ENCODE results near the gene CACTIN. TPM values are rescaled to one million over a fixed set of nuclear protein-coding genes. Genes with fewer than 3 reads are reported as not detected.
"Not testable (repeated sequence)": the region's sequence is repeated elsewhere in the genome, so short reads cannot be mapped to it uniquely, and the experiment has no call there.

Gene CACTIN
- total RNA-seq, 1 experiment from 2014 or later, result 44.0 TPM

- H3K4me3 ChIP-seq (ENCODE audit: insufficient read depth, low read depth, low read length), result no peak overlapping the region
- peaks cover 1% of the 10 kb centered on the region; the same call in 1 of the 2 replicates for H3K36me3 ChIP-seq (replicated peaks; ENCODE audit: control insufficient read depth, insufficient read depth, low read length)
- no peak for DNase-seq
- no peaks in the 10 kb centered on the region for H3K27me3 ChIP-seq (ENCODE audit: control insufficient read depth, insufficient read depth, low read length)
These were observed 4.7 kb upstream of the CACTIN start for GRCh38 chr19:3631053-3631861.

GRCh38 chr19:3628766-3629165 lies 2.2 kb upstream of the CACTIN start:
- not testable (repeated sequence) for H3K4me3 ChIP-seq (ENCODE audit: insufficient read depth, low read depth, low read length); H3K27me3 ChIP-seq (ENCODE audit: control insufficient read depth, insufficient read depth, low read length); H3K36me3 ChIP-seq (replicated peaks; ENCODE audit: control insufficient read depth, insufficient read depth, low read length); DNase-seq

- Histone ChIP-seq H3K27me3 (ENCODE audit: control insufficient read depth, insufficient read depth, low read length) (no peaks in the 10 kb centered on the region), H3K36me3 (replicated peaks; ENCODE audit: control insufficient read depth, insufficient read depth, low read length) (peaks cover 3% of the 10 kb centered on the region; the same call in 1 of the 2 replicates), H3K4me3 (ENCODE audit: insufficient read depth, low read depth, low read length) (no peak overlapping the region)
- no peak for DNase-seq
These were observed 747 bp upstream of the CACTIN start for GRCh38 chr19:3627351-3627723.

GRCh38 chr19:3625996-3626472 lies 556 bp downstream of the CACTIN start:
- DNase-seq, result no peak
- no peaks in the 10 kb centered on the region for H3K27me3 ChIP-seq (ENCODE audit: control insufficient read depth, insufficient read depth, low read length)
- H3K36me3 ChIP-seq (replicated peaks; ENCODE audit: control insufficient read depth, insufficient read depth, low read length), result 0 out of 2 replicates have a peak, but pooled peaks cover 3% of the 10 kb centered on the region
- H3K4me3 ChIP-seq (ENCODE audit: insufficient read depth, low read depth, low read length), result peak overlapping the region; percentile 94

GRCh38 chr19:3623716-3624115 lies 2.9 kb downstream of the CACTIN start:
- 0 out of 2 replicates have a peak, but pooled peaks cover 3% of the 10 kb centered on the region for H3K36me3 ChIP-seq (replicated peaks; ENCODE audit: control insufficient read depth, insufficient read depth, low read length)
- no peak overlapping the region for H3K4me3 ChIP-seq (ENCODE audit: insufficient read depth, low read depth, low read length)
- DNase-seq, result no peak
- H3K27me3 ChIP-seq (ENCODE audit: control insufficient read depth, insufficient read depth, low read length), result no peaks in the 10 kb centered on the region

GRCh38 chr19:3622224-3622623 lies 4.4 kb downstream of the CACTIN start:
- H3K27me3 ChIP-seq (ENCODE audit: control insufficient read depth, insufficient read depth, low read length), result no peaks in the 10 kb centered on the region
- DNase-seq, result no peak
- H3K36me3 ChIP-seq (replicated peaks; ENCODE audit: control insufficient read depth, insufficient read depth, low read length), result 0 out of 2 replicates have a peak, but pooled peaks cover 3% of the 10 kb centered on the region
- no peak overlapping the region for H3K4me3 ChIP-seq (ENCODE audit: insufficient read depth, low read depth, low read length)

- no peak for DNase-seq
- H3K27me3 ChIP-seq (ENCODE audit: control insufficient read depth, insufficient read depth, low read length), result no peaks in the 10 kb centered on the region
- 0 out of 2 replicates have a peak, but pooled peaks cover 3% of the 10 kb centered on the region for H3K36me3 ChIP-seq (replicated peaks; ENCODE audit: control insufficient read depth, insufficient read depth, low read length)
- H3K4me3 ChIP-seq (ENCODE audit: insufficient read depth, low read depth, low read length), result no peak overlapping the region
These were observed 4.9 kb downstream of the CACTIN start for GRCh38 chr19:3621689-3622088.

GRCh38 chr19:3620817-3621547 lies 5.6 kb downstream of the CACTIN start:
- no peak for DNase-seq
- Histone ChIP-seq H3K4me3 (ENCODE audit: insufficient read depth, low read depth, low read length) (no peak overlapping the region), H3K36me3 (replicated peaks; ENCODE audit: control insufficient read depth, insufficient read depth, low read length) (0 out of 2 replicates have a peak, but pooled peaks cover 3% of the 10 kb centered on the region), H3K27me3 (ENCODE audit: control insufficient read depth, insufficient read depth, low read length) (no peaks in the 10 kb centered on the region)

GRCh38 chr19:3620145-3620816 lies 6.3 kb downstream of the CACTIN start:
- no peaks in the 10 kb centered on the region for H3K27me3 ChIP-seq (ENCODE audit: control insufficient read depth, insufficient read depth, low read length)
- no peak overlapping the region for H3K4me3 ChIP-seq (ENCODE audit: insufficient read depth, low read depth, low read length)
- no peak for DNase-seq
- H3K36me3 ChIP-seq (replicated peaks; ENCODE audit: control insufficient read depth, insufficient read depth, low read length), result 0 out of 2 replicates have a peak, but pooled peaks cover 3% of the 10 kb centered on the region

- Histone ChIP-seq H3K27me3 (ENCODE audit: control insufficient read depth, insufficient read depth, low read length) (no peaks in the 10 kb centered on the region), H3K36me3 (replicated peaks; ENCODE audit: control insufficient read depth, insufficient read depth, low read length) (0 out of 2 replicates have a peak, but pooled peaks cover 3% of the 10 kb centered on the region), H3K4me3 (ENCODE audit: insufficient read depth, low read depth, low read length) (no peak overlapping the region)
- DNase-seq, result no peak
These were observed 7.0 kb downstream of the CACTIN start for GRCh38 chr19:3619631-3620012.

- no peaks in the 10 kb centered on the region for H3K27me3 ChIP-seq (ENCODE audit: control insufficient read depth, insufficient read depth, low read length)
- no peak overlapping the region for H3K4me3 ChIP-seq (ENCODE audit: insufficient read depth, low read depth, low read length)
- DNase-seq, result no peak
- 0 out of 2 replicates have a peak, but pooled peaks cover 3% of the 10 kb centered on the region for H3K36me3 ChIP-seq (replicated peaks; ENCODE audit: control insufficient read depth, insufficient read depth, low read length)
These were observed 7.6 kb downstream of the CACTIN start for GRCh38 chr19:3618811-3619630.

- H3K27me3 ChIP-seq (ENCODE audit: control insufficient read depth, insufficient read depth, low read length), result no peaks in the 10 kb centered on the region
- 0 out of 2 replicates have a peak, but pooled peaks cover 1% of the 10 kb centered on the region for H3K36me3 ChIP-seq (replicated peaks; ENCODE audit: control insufficient read depth, insufficient read depth, low read length)
- peak; percentile 99 for DNase-seq
- H3K4me3 ChIP-seq (ENCODE audit: insufficient read depth, low read depth, low read length), result no peak overlapping the region
These were observed 8.3 kb downstream of the CACTIN start for GRCh38 chr19:3618144-3618810.

GRCh38 chr19:3617463-3617862 lies 9.1 kb downstream of the CACTIN start:
- no peak overlapping the region for H3K4me3 ChIP-seq (ENCODE audit: insufficient read depth, low read depth, low read length)
- H3K36me3 ChIP-seq (replicated peaks; ENCODE audit: control insufficient read depth, insufficient read depth, low read length), result 0 out of 2 replicates have a peak, but pooled peaks cover 1% of the 10 kb centered on the region
- H3K27me3 ChIP-seq (ENCODE audit: control insufficient read depth, insufficient read depth, low read length), result no peaks in the 10 kb centered on the region
- no peak for DNase-seq

Measured in H7 (cell line).